B cell (primary cell): ENCODE results near the gene TSEN2. TPM values are rescaled to one million over a fixed set of nuclear protein-coding genes. Genes with fewer than 3 reads are reported as not detected.
A peak's percentile ranks its signal among the peaks of the same experiment; 100 is the strongest.

Experiments used
- ATAC-seq: fragments of 200-7000 bp; cut with Tn5 transposase; one replicate; pipeline ENCODE4 v1.10.0; 2021; ENCODE audit warnings: low read depth, mild to moderate bottlenecking, moderate number of reproducible peaks, moderate library complexity
- CTCF ChIA-PET: fragments of 350-600 bp; sonication (Branson Sonifier 250); formaldehyde crosslinking; loops from one replicate; lab custom pipeline; 2021; ENCODE audit warnings: antibody characterized with exemption, inconsistent platforms; lab: Charles Lee
- POLR2A ChIA-PET: fragments of 350-600 bp; sonication (Branson Sonifier 250); formaldehyde crosslinking; loops from one replicate; lab custom pipeline; 2021; ENCODE audit warnings: antibody characterized with exemption; lab: Charles Lee
- DNase-seq: peaks from one replicate; pipeline ENCODE4 v3.0.0; 2013
- H2AFZ ChIP-seq: 2 replicates; pipeline ENCODE4 v1.6.1; 2012; ENCODE audit warnings: mild to moderate bottlenecking, low read depth, low read length; ENCODE audit not compliant: insufficient read depth, poor library complexity, severe bottlenecking
- H3K27ac ChIP-seq, 2 donors: 1 replicate in 1 of 2; 2 replicates in 1 of 2; pipeline ENCODE4 v1.5.1; 2012 to 2013; ENCODE audit warnings: low read length in 2 of 2, mild to moderate bottlenecking in 2 of 2, moderate library complexity in 1 of 2
- H3K27me3 ChIP-seq, 4 experiments: fragments of 200-600 bp in 1 of 4; sonication (generic) in 1 of 4; replicated peaks in 1 of 4; 1 replicate in 2 of 4; 2 replicates in 2 of 4; pipeline versions ENCODE4 v1.6.1 to v1.7.0; 2013 to 2016; ENCODE audit warnings: low read length in 3 of 4, mild to moderate bottlenecking in 2 of 4, mixed read lengths in 1 of 4, moderate library complexity in 1 of 4; ENCODE audit not compliant: insufficient read depth in 4 of 4, control insufficient read depth in 3 of 4; ENCODE audit errors: control extremely low read depth in 1 of 4
- H3K36me3 ChIP-seq, 2 experiments: replicated peaks in 1 of 2; 1 replicate in 1 of 2; 2 replicates in 1 of 2; pipeline versions ENCODE4 v1.6.1 to v1.7.1; 2013; ENCODE audit warnings: low read length in 1 of 2; ENCODE audit not compliant: insufficient read depth in 2 of 2, control insufficient read depth in 1 of 2; ENCODE audit errors: control extremely low read depth in 1 of 2, extremely low read depth in 1 of 2
- H3K4me1 ChIP-seq, 2 donors: fragments of 200-600 bp in 1 of 2; sonication (generic) in 1 of 2; 1 replicate in 1 of 2; 2 replicates in 1 of 2; pipeline versions ENCODE4 v1.5.1 to v1.6.1; 2013 to 2017; ENCODE audit warnings: low read length in 2 of 2; ENCODE audit not compliant: control insufficient read depth in 2 of 2, insufficient read depth in 2 of 2
- H3K4me2 ChIP-seq: replicated peaks from 2 replicates; pipeline ENCODE3; 2012; ENCODE audit warnings: mild to moderate bottlenecking, low read depth, low read length; ENCODE audit not compliant: poor library complexity, severe bottlenecking
- H3K4me3 ChIP-seq, 5 experiments: fragments of 200-600 bp in 1 of 5; sonication (generic) in 1 of 5; 1 replicate in 3 of 5; 2 replicates in 2 of 5; pipeline versions ENCODE4 v1.5.1 to v1.7.0; 2011 to 2016; ENCODE audit warnings: low read length in 4 of 5, mild to moderate bottlenecking in 4 of 5, low read depth in 2 of 5, control low read depth in 1 of 5, moderate library complexity in 1 of 5; ENCODE audit not compliant: insufficient read depth in 1 of 5; ENCODE audit errors: control extremely low read depth in 1 of 5, extremely low read depth in 1 of 5
- H3K79me2 ChIP-seq: fragments of 200-600 bp; sonication (generic); one replicate; pipeline ENCODE4 v1.6.0; 2016; ENCODE audit warnings: low read length; ENCODE audit not compliant: control insufficient read depth, insufficient read depth
- H3K9ac ChIP-seq: fragments of 200-600 bp; sonication (generic); 2 replicates; pipeline ENCODE4 v1.6.1; 2017; ENCODE audit warnings: mild to moderate bottlenecking, low read length, moderate library complexity
- H3K9me3 ChIP-seq, 3 donors: one replicate each; pipeline versions ENCODE4 v1.6.1 to v1.7.1; 2013; ENCODE audit warnings: low read length in 2 of 3; ENCODE audit not compliant: control insufficient read depth in 2 of 3, insufficient read depth in 1 of 3; ENCODE audit errors: control extremely low read depth in 1 of 3
- H4K20me1 ChIP-seq: 2 replicates; pipeline ENCODE4 v1.6.0; 2012; ENCODE audit warnings: mild to moderate bottlenecking, low read length; ENCODE audit not compliant: insufficient read depth, control insufficient read depth, poor library complexity, severe bottlenecking
- H3K27ac Mint-ChIP-seq: one replicate; pipeline ENCODE4 v1.8.0; 2021; ENCODE audit warnings: mixed read lengths
- H3K27me3 Mint-ChIP-seq: one replicate; pipeline ENCODE4 v1.8.0; 2021; ENCODE audit warnings: mixed read lengths
- H3K4me1 Mint-ChIP-seq: one replicate; pipeline ENCODE4 v1.8.0; 2021; ENCODE audit warnings: mixed read lengths
- H3K4me3 Mint-ChIP-seq: one replicate; pipeline ENCODE4 v1.8.0; 2021; ENCODE audit warnings: mixed read lengths
- H3K9me3 Mint-ChIP-seq: one replicate; pipeline ENCODE4 v1.8.0; 2022; ENCODE audit warnings: mixed read lengths; ENCODE audit not compliant: insufficient read depth
- CTCF ChIP-seq: fragments of 200-600 bp; IDR thresholded peaks from one replicate; pipeline ENCODE4 v1.8.0; 2022; ENCODE audit warnings: antibody characterized with exemption, mild to moderate bottlenecking
- EZH2 ChIP-seq: IDR thresholded peaks from 2 replicates; pipeline ENCODE4 v1.6.1; 2012; ENCODE audit warnings: borderline replicate concordance, low read depth, mild to moderate bottlenecking, moderate library complexity, low read length; ENCODE audit not compliant: insufficient read depth, poor library complexity, severe bottlenecking
- WGBS: methylation state at CpG from one replicate; pipeline ENCODE4 v1.1.5; 2013; ENCODE audit warnings: missing lambda C conversion rate; ENCODE audit not compliant: insufficient coverage; 5-methylcytosine and 5-hydroxymethylcytosine counted together
- intact Hi-C: fragments of 100-400 bp; cut with micrococcal nuclease; formaldehyde crosslinking; loops from one replicate; pipeline ENCODE4 v1.10.0; 2022
- polyA plus RNA-seq: library from polyadenylated mRNA; depleted of rRNA; stranded (reverse); fragments of >200 nt; gene quantifications from 2 replicates; pipeline ENCODE4 v1.2.3, GENCODE V29; 2012
- total RNA-seq, 2 donors: library from RNA; stranded (reverse); fragments of 120-200 nt in 1 of 2; gene quantifications; 1 replicate in 1 of 2; 2 replicates in 1 of 2; pipeline versions ENCODE4 v1.2.3 to v1.2.4, GENCODE V29; 2013 to 2022

The TSEN2 gene
- total and polyA plus RNA-seq, 2 donors (not counting 1 experiment from before 2014, with no cell fraction given) = 13.4 to 17.6 TPM

- Mint-ChIP-seq H3K27ac (no peak overlapping the region), H3K9me3 (no peaks in the 10 kb centered on the region), H3K4me1 (peaks cover 51% of the 10 kb centered on the region), H3K27me3 (peaks cover 7% of the 10 kb centered on the region), H3K4me3 (no peak overlapping the region)
- Histone ChIP-seq H3K27me3 (peaks cover 0 to 8% (median 2%) of the 10 kb centered on the region in 4 experiments), H3K79me2 (peaks cover 74% of the 10 kb centered on the region), H3K36me3 (no peaks in the 10 kb centered on the region), H2AFZ (no peak overlapping the region), H3K4me1 (peaks cover 33 to 34% of the 10 kb centered on the region in 2 donors), H3K9ac (no peak overlapping the region), H3K27ac (no peak overlapping the region), H3K9me3 (no peaks in the 10 kb centered on the region), H3K4me3 (no peak overlapping the region), H3K4me2 (no peak overlapping the region), H4K20me1 (peaks cover 22% of the 10 kb centered on the region)
- WGBS = 94% methylated on average over 3 of the region's 3 CpGs
- CTCF ChIA-PET = interaction anchor here (0.6 kb wide), 1 partner anchor 106 kb away, joined by 3 read pairs; no protein-coding TSS in a partner anchor
- DNase-seq (no peak), ATAC-seq (no peak)
- intact Hi-C loops = loop anchor here (5.0 kb wide), 2 partner anchors 712 to 1563 kb away; partner anchors contain the start of genes CHCHD4 and TAMM41
- POLR2A ChIA-PET = no interaction called here
- TF ChIP-seq EZH2 (no peak), CTCF (no peak)
Observed at GRCh38 chr3:12559520-12559919, 75.2 kb downstream of the TSEN2 start.

GRCh38 chr3:12560505-12561190 lies 76.4 kb downstream of the TSEN2 start:
- peaks cover 22% of the 10 kb centered on the region for H4K20me1 ChIP-seq
- peak; percentile 26 for DNase-seq
- peaks cover 32 to 34% of the 10 kb centered on the region in 2 donors for H3K4me1 ChIP-seq
- H3K9ac ChIP-seq = no peak overlapping the region
- H3K9me3 Mint-ChIP-seq = peaks cover 3% of the 10 kb centered on the region
- no peaks in the 10 kb centered on the region for H3K36me3 ChIP-seq
- peaks cover 0 to 3% (median 0%) of the 10 kb centered on the region in 3 donors for H3K9me3 ChIP-seq
- peak overlapping the region; percentile 47 for H3K27ac Mint-ChIP-seq
- CTCF ChIA-PET = interaction anchor here (0.8 kb wide), 1 partner anchor 14 kb away, joined by 3 read pairs; no protein-coding TSS in a partner anchor
- no peak overlapping the region for H3K27ac ChIP-seq
- 85% methylated on average over 2 of the region's 5 CpGs for WGBS
- intact Hi-C loops = no loop called here
- POLR2A ChIA-PET = interaction anchor here (0.7 kb wide), 1 partner anchor 303 kb away, joined by 3 read pairs; no protein-coding TSS in a partner anchor
- H3K4me2 ChIP-seq = no peak overlapping the region
- no peaks in the 10 kb centered on the region for H3K27me3 Mint-ChIP-seq
- no peak for ATAC-seq
- no peak overlapping the region for H2AFZ ChIP-seq
- H3K27me3 ChIP-seq = peaks cover 0 to 2% (median 0%) of the 10 kb centered on the region in 4 experiments
- TF ChIP-seq CTCF = no peak
- no peak for TF ChIP-seq EZH2
- H3K4me1 Mint-ChIP-seq = peaks cover 54% of the 10 kb centered on the region
- no peak overlapping the region for H3K4me3 ChIP-seq
- peaks cover 85% of the 10 kb centered on the region for H3K79me2 ChIP-seq
- peak overlapping the region; percentile 32 for H3K4me3 Mint-ChIP-seq
